HEK293T (cell line): ENCODE measurements around the gene THRB.

Experiments
- CTBP1 ChIP-seq: fragments of 450-650 bp; IDR thresholded peaks from 2 replicates; pipeline ENCODE4 v1.6.1; 2016; ENCODE audit warnings: borderline replicate concordance
- FOXK2 ChIP-seq: fragments of 450-650 bp; IDR thresholded peaks from 2 replicates; pipeline ENCODE4 v1.6.1; 2016; ENCODE audit warnings: mild to moderate bottlenecking
- HDGF ChIP-seq: fragments of 450-650 bp; IDR thresholded peaks from 2 replicates; pipeline ENCODE4 v1.6.1; 2017; ENCODE audit warnings: antibody characterized with exemption, borderline replicate concordance
- NFRKB ChIP-seq: fragments of 450-650 bp; IDR thresholded peaks from 2 replicates; pipeline ENCODE4 v1.6.1; 2016; ENCODE audit warnings: mild to moderate bottlenecking, moderate library complexity
- SP1 ChIP-seq: fragments of 450-650 bp; IDR thresholded peaks from 2 replicates; pipeline ENCODE4 v1.6.1; 2017
- TARDBP ChIP-seq: fragments of 450-650 bp; IDR thresholded peaks from 2 replicates; pipeline ENCODE4 v1.6.1; 2016

- TF ChIP-seq FOXK2 (no peak), CTBP1 (no peak), HDGF (no peak), SP1 (no peak), NFRKB (no peak), TARDBP (no peak)
These were observed 94.6 kb downstream of the THRB start for GRCh38 chr3:24400015-24400414.
